Measurements from ENCODE around the gene MAP4K3.

DNA sequence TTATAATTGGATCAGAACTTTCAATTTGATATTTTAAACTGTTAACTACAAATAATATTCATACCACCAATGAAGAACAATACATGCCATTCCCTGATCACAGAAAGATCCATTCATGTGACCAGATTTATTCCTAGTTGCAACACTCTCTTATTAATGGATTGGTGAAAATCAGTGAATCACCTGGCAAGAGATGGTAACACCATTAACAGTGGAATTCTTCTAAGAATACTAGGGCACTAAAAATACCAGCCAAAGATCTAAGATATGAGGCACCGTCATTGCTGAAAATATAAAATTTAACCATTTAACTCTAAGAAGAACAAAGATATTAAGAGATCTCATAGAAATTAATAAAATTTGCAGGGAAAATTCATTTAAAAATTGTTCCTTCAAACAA lies 58.1 kb downstream of the MAP4K3 start:
- TF ChIP-seq, protein P1, sequence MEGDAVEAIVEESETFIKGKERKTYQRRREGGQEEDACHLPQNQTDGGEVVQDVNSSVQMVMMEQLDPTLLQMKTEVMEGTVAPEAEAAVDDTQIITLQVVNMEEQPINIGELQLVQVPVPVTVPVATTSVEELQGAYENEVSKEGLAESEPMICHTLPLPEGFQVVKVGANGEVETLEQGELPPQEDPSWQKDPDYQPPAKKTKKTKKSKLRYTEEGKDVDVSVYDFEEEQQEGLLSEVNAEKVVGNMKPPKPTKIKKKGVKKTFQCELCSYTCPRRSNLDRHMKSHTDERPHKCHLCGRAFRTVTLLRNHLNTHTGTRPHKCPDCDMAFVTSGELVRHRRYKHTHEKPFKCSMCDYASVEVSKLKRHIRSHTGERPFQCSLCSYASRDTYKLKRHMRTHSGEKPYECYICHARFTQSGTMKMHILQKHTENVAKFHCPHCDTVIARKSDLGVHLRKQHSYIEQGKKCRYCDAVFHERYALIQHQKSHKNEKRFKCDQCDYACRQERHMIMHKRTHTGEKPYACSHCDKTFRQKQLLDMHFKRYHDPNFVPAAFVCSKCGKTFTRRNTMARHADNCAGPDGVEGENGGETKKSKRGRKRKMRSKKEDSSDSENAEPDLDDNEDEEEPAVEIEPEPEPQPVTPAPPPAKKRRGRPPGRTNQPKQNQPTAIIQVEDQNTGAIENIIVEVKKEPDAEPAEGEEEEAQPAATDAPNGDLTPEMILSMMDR (IDR thresholded peaks at IDR 0.05): no peak
- no peak for TF ChIP-seq POLR2A (IDR thresholded peaks at IDR 0.05)
- no peak for TF ChIP-seq POLR2AphosphoS5 (IDR thresholded peaks at IDR 0.05)
- no peak for TF ChIP-seq EP300 (IDR thresholded peaks at IDR 0.05)
